Nasal cavity respiratory epithelium epithelial cell of viscerocranial mucosa (primary cell): ENCODE results near the gene C11orf65. TPM values are rescaled to one million over a fixed set of nuclear protein-coding genes. Genes with fewer than 3 reads are reported as not detected.

ENCODE experiments used
- total RNA-seq: library from RNA; depleted of rRNA; stranded (reverse); fragments of >200 nt; gene quantifications from 2 replicates; pipeline ENCODE4 v1.2.3, GENCODE V29; 2014

C11orf65 gene, protein sequence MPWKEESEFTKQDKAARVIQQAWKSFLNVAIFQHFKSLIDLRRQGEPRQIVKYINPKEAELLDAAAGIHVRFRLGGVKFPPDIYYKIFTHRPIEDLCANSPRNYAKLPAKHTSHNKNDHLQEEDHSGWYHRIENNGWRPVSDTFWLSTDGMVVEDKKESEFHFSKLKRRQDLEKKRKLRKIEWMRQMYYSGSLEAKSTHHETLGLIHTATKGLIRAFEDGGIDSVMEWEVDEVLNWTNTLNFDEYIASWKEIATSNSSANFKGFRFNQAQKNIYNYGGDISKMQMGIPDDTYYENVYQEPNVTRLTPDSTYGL
- total RNA-seq = 1.2 and 2.1 TPM in 2 replicates

DNA sequence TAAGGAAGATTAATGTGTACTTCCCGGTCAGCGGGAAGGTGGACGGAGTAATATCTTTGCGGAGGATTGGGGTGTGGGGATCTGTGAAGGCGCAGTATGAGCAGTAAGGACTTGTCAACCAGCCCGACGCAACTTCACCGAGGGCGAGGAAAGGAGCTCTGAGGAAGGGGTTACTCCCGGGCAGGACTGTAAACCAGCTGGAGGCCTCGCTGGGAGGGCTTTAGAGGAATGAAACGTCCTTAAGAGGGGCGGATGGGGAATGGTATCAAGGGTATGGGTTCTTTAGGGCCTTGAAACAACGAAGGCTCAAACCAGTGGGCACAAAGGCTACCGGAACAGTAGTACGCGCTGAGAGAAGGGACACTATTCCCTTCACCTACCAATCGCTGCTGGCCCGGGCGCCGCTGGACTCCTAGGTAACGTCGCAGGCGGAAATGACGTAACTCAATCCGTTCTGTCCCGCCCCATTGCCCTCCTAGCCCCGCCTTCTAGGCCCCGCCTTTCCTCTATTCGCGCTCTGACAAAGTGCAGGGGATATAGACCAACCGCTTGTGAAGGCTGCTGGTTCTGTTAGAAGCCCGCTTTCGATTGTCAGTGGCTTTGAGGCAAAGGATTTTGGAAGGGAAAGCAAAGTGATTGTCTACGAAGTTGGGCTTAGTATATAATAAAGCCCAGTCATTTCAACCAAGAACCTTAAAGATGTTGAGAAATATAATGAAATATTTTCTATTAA, at the start of gene C11orf65:
Gene C11orf65 (minus strand): TSS at position 439 of the 733 bp plus-strand sequence. CDS start 5,970 bp downstream, outside the sequence.

GRCh38 chr11:108498046-108498815, 30.9 kb upstream of the C11orf65 start, which contains the start of gene POGLUT3:
POGLUT3 (minus strand) TSS chr11:108498384; CDS start chr11:108498366, 18 bp downstream.

Other genes with a start within 250 kb of the C11orf65 start
- 9.6 and 14.0 TPM in 2 replicates for gene NPAT, start 244.9 kb downstream of the C11orf65 start, total RNA-seq
- gene ATM, start 244.5 kb downstream of the C11orf65 start, total RNA-seq = 58.1 and 87.6 TPM in 2 replicates
- 4.4 and 17.9 TPM in 2 replicates for gene POGLUT3, start 30.9 kb upstream of the C11orf65 start, total RNA-seq
- gene EXPH5, start 126.2 kb upstream of the C11orf65 start, total RNA-seq = 24.3 and 27.4 TPM in 2 replicates
- 37.7 and 83.4 TPM in 2 replicates for gene DDX10, start 197.5 kb upstream of the C11orf65 start, total RNA-seq